GM18511 (cell line): ENCODE results near the gene MRGPRX2.

Source experiments
- ATAC-seq: cut with Tn5 transposase; IDR thresholded peaks from one replicate; pipeline ENCODE4 v1.9.1; 2021; ENCODE audit warnings: mild to moderate bottlenecking, moderate library complexity; ENCODE audit not compliant: unreplicated experiment

Gene MRGPRX2

DNA sequence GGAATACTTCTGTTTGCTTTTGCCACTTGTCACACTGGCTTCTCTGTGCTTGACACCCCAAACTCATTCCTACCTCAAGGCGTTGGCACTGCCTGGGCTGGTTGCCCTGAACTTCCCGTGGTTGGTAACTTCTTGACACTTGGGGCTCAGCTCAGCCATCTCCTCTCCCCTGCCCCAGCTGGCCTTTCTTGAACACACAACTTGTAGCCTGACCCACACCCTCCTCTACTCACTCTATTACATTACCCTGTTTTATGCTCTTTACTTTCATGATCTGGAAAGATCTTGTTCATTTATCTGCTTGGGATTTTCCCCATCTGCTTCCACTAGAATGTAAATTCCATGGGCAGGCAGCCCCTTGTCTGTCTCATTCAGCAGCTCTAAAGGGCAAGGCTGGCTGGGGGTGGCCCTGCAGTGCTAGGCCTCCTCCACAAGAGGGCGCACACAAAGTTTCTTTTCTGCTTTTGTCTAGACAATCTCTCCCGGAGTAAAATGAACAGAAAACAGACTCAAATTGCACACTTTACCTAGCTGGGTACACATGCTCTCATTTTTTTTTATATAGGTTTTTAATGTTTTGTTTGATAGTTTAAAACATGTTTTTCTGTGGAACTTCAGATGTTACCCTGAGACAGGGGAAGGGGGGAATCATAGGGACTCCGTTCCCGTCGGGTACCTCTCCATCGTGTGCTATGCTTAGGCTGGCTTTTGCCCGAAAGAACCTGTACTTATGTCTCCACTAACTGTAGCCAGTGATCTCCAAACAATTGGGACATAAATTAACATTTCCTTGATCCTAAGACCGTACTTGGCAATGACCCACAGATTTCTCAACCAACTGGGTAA lies 16.4 kb upstream of the MRGPRX2 start:
- ATAC-seq, result peak; percentile 89

DNA sequence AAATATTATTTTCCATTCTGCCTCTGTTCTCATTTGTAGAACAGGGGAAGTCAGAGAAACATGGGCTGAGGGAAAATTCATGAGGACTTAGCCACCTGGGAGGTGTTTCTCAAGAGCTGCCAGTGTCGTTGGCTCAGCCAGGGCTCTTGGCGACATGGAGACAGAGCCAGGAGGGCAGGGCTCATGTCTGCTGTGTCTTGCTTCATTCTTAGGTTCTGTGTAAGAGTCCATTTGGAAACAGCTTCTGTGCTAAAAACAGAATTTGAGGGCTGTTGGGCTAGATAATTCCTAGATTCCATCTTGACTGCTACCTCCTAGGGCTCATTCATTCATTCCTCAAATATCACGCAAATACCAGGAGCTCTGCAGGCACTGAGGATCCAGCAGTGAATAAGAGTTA lies 15.1 kb upstream of the MRGPRX2 start:
- ATAC-seq, result no peak

DNA sequence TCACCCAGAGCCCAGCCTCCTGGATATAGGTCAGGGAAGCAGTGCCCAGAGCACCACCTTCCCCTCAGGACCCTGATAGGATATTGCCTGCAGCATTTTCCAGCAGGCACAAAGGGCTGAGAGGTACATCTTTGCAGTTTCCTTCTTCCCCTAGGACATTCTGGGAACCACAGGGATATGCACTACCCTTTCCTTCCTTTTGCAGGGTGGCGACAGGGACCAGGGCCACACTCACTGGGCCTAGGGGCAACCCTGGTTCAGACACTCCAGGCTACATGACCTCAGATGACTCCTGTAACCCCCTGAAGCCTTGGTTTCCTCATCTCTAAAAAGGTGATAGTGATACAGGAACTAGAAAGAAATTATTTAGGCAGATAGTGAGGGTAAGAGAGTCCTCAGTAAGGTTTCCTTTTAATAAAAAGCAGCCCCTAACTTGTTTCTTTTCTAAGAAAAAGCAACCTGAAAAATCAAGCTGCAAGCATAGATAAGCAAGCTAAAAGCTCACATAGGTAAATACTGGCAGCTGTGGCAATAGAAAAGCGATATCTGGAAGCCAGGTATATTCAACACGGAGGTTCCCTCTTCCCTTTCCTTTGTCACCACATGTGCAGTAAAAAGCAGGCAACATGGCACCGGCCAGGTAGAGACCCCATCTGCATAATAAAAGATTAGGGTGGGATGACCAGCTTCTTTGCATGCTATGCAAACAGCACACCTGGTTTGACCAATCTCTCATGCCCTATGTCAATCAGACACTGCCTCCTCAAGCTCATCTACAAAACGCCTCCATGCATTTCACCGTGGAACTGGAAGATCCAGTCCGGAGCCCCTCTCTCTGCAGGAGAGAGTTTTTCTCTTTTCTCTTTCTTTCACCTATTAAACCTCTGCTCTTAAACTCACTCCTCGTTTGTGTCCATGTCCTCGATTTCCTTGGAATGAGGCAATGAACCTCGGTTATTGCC lies 13.2 kb upstream of the MRGPRX2 start:
- no peak for ATAC-seq

DNA sequence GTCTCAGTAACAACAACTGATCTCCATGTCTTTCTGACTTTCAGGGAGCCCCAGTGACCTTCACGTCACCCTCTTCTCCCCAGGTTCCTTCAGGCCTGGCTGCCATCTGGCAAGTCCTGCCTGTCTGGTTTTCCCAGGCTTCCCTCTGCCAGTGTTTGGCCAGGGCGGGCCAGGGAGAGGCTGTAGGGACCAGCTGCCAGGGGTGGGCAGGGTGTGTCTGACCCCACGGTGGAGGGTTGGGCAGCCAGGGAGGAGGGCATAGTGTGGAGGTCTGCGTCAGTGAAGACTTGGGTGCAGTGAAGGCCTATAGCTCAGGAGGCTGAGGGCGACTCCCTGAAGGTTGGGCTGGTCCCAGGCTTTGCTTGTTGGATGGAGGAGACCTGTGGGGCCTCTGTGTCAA lies 11.9 kb upstream of the MRGPRX2 start:
- no peak for ATAC-seq

DNA sequence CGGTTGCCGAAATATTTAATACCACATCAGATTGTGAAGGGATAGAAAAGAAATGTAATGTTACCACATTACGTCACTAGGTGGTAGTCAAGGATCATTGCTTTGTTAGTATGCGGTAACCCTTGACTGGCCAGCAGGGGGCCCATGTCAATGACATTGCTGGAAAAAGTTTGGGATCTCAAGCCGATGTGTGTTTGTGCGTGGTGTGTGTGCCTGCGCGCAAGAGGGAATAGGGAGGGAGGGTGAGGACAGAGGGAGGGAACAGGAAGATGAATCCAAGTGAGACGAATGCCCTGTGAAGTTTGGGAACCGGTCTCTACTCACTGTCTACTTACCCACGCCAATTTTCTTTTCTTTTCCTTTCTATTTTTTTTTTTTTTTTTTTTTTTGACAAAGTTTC lies 10.7 kb upstream of the MRGPRX2 start:
- peak; percentile 94 for ATAC-seq

DNA sequence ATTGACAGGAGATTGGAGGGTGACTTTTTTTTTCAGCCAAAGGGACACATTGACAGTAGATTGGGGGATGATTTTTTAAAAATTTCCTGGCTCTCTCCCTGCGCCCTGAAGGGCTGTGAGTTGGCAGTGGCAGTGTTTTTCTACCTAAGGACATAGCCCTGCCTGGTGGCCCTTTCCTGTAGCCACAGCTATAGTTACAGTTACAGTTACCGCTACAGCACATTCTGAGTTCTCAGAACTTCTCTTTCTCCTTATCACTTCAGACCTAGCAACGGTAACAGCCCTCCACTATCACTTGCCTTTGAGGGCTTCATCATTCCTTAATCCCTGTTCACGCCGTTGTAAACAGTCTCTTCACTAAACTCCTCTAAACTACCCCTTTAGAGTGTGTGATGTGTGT lies 684 bp downstream of the MRGPRX2 start:
- ATAC-seq, result no peak

DNA sequence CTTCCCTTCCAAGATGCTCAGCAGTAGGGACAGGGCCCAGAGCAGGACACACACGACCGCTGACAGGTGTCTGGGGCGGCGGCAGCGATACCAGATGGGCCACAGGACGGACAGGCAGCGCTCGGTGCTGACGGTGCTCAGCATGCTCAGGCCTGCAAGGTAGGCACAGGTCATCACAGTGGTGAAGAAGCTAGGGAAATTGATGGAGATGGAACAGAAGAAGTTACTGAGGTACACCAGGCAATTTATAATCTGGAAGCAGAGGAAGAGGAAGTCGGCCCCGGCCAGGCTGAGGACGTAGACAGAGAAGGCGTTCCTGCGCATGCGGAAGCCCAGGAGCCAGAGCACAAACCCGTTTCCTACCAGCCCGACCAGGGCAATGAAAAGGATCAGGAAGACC lies 4.6 kb downstream of the MRGPRX2 start:
- no peak for ATAC-seq

DNA sequence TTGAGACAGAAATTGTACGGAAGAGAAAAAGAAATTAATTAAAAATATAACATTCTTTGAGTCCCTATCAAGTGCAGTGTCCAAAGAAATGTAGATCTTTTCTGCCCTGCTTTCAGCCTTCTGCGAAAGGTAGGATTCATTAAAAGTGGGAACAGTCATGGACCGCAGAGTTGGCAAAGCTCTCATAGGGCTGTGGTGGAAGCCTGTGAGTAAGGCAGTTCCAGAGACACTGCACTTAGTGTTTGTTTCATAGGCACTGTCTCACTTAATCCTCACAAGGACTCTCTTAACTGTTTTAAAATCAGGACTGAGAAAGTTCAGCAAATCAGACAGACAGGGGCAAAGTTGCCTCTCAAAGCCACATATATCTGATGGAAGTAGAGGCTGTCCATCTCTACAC lies 5.5 kb downstream of the MRGPRX2 start:
- ATAC-seq, result no peak

DNA sequence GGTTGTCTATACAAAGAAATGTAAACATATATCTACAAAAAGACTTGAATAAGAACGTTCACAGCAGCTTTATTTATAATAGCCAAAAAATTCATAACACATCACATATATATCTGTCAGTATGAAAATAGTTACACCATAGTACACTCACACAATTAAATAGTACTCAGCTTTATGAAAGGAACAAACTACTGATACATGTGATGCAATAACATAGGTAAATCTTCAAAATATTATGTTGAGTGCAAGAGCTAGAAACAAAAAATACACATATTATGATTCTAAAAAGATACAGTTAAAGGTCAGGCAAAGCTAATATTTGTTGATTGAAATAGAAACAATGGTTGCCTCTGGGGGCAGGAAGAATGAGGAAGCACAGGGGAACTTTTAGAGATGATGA lies 6.6 kb downstream of the MRGPRX2 start:
- no peak for ATAC-seq

DNA sequence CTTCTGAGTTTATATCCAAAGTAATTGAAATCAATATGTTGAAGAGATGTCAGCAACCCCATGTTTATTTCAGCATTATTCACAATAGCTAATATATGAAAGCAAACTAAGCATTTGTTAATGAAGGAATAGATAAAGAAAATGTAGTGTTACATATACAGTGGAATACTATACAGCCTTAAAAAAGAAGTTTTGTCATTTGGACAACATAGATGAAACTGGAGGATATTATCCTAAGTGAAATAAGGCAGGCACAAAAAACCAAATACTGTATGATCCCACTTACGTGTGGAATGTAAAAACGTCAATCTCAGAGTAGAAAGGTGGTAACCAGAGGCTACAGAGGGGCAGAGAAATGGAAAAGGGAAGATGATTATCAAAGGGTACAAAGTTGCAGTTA lies 10.2 kb downstream of the MRGPRX2 start:
- no peak for ATAC-seq

DNA sequence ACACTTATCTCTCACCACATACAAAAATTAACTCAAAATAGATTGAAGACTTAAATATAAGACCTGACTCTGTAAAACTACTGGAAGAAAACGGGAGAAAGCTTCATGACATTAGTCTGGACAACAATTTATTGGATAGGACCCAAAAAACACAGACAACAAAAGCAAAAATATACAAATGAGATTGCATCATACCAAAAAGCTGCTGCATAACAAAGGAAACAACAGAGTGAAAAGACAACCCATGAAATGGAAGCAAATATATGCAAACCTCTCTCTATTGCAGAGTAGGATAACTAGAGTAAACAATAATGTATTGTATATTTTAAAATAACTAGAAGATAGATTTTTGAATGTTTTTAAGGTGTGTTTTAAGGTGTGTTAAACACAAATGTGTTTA lies 11.2 kb downstream of the MRGPRX2 start:
- ATAC-seq, result no peak

DNA sequence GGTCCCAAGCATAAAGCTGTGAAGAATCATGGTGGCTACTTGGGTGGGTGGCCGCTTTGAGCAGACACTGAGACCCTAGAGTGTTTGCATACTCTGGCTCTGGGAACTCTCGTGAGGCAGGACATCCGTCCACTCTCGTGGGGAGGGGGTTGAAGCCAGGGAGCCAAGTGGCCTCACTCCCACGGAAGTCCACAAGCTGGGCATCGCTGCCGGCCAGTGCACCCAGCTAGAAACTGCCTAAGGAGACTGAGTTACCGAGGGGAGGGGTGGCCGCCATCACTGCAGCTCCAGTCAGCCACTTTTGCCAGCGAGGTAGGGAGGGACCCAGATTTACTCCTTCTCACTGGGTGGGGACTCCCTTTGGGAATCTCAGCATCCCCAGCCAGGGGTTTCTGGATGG lies 20.5 kb downstream of the MRGPRX2 start:
- ATAC-seq, result no peak

DNA sequence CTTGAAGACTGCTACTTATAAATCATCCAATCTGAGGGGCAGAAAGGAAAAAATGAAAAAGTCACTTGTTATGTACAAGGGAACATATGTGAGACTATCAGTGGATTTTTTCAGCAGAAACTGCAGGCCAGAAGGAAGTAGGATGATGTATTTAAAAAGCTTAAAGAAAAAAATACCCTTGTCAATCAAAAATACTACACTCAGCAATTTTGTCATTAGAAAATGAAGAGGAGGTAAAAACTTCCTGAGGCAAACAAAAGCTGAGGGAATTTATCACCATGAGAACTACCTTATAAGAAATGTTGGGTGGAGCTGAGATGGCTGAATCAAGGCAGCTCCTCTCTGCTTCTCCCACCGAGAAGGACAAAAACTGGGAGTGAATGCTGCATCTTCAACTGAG lies 21.1 kb downstream of the MRGPRX2 start:
- ATAC-seq, result no peak

DNA sequence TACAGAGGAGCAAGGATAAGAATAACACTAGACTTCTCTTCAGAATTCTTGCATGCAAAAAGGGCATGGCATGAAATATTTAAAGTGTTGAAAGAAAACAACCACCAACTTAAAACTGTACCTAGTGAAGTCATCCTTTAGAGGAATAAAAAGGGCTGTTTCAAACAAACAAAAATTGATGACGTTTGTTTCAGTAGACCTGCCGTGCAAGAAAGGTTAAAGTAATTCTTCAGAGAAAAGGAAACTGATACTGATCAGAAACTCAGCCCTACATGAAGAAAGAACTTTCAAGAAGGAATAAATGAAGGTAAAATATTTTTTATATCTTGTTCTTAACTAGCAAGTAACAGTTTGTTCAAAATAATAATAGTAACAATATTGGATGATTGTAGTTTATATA lies 27.5 kb downstream of the MRGPRX2 start:
- no peak for ATAC-seq

DNA sequence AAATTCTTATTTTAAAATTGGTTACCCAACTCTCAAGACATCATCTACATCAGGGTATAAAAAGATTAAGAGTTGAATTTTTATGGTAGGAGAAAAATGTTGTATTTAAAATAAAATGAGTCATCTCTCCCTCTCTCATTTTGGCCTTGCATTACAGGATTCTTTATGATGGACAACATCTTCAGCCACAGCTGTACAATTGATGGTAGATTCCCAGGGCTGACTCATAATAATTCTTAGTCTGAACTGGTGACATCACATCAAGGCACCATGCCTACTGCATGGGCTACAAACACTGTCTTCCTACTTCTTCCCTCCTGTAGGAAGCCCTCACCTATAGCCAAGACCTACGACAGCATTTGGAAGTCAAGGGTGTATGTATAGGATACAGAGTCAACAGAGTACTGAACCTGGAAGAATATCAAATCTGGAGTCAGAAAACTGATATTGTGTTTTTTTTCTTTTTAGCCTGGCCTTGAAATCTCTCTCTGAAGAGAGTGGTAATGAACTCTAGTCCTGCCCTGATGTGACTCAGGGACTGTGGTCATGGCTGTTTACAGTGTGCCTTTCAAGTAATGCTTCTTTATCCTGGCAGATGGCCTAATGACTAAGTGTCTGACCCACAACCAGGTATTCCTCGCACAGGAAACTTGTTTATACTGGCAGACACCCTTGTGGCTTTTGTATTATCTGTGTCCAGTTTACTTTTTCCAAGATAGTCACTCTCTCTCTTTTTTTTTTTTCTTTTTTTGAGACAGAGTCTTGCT lies 32.5 kb downstream of the MRGPRX2 start:
- ATAC-seq, result no peak

DNA sequence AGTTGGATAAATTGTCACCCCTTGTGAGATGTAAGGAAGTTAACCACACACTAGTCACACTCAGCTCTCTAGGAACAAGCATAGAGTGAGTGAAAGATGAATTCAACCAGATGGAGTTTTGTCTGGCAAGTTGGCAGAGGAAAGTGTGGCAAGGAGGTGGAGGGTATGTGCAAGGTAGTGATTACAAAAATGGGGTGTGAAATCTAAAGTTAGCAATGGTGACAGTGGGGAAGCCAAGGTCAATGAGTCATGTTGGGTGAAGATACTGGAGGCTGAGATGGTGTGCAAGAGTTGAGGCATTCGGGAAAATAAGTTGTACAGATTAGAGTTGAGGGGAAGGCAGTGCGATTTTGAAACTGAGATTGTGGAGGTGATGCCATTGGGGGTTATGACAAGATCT lies 33.7 kb downstream of the MRGPRX2 start:
- no peak for ATAC-seq

DNA sequence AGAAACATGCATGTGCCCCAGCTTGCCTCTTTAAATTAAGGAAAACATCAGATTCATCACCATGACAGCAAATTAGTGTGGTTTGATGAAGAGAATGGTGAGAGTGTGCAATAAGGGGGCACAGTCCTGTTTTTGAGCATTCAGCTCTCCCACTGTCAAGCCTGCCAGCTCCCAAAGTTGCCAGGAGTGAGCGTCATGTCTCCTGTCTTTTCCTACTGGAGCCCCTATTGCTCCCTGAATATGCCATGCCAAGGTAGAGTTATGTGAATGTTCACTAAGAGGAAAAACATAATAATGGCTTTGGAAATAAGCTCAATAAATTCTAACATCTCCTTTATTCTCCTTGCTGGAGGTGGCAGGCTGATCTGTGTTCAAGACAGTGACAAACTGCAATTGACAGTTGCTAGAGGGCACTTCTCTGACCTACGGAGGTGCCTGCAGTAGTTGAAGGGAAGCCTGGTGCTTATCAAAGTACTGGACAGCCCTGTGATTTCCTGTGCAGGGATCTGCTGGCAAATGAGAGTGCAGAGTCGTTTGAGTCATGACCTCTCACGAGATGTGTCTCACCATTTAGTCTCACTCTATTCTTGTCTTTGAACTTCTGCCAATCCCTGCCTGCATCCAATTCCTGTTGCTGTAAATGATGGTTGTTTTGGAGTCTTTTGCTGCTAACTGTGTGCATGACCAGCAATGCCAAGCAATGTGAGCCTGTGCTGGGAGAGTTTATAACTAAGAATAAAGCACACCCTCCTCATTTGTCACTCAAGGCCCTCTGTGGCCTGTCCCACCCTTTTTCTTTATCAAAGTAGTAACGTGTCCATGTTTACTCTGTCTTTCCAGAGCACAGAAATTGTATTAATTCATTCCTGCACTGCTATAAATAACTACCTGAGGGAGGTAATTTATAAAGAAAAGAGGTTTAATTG lies 34.8 kb downstream of the MRGPRX2 start:
- no peak for ATAC-seq

DNA sequence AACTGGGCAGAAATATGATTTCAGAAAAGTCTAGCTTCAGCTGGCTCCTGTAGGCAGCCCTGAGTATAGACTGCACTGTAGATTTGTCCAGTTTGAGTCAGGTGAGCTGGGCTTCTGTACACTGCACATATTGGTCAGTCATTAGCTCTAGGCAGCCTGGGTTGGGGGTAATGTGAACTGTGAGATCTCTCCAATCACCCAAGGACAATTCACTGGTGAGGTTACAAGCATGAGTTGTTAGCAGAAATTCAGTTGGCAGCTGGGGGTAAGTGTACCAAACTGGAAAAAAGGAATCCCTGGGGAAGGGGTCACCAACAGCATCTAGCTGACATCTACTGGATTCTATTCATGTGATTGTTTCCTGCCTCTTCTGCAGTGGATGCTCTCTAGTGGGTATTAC lies 39.7 kb downstream of the MRGPRX2 start:
- ATAC-seq, result no peak

DNA sequence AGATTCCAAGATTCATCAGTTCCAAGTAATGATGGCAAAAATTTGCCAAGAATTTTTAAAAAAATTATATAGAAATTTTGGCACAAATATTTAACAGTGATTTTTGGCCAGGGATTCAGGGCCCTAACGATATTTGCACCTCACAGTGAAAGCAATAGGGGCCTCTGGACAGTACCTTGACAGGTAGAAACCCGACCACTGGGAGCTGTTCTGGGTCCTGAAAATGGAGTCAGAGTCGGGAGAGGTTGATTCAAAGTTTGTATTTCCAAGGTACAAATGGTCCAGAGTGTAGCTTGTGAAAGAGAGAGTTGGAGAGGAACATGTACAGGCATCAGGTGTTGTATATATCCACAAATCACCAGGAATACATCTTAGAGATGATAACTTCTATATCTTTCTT lies 41.6 kb downstream of the MRGPRX2 start:
- no peak for ATAC-seq

DNA sequence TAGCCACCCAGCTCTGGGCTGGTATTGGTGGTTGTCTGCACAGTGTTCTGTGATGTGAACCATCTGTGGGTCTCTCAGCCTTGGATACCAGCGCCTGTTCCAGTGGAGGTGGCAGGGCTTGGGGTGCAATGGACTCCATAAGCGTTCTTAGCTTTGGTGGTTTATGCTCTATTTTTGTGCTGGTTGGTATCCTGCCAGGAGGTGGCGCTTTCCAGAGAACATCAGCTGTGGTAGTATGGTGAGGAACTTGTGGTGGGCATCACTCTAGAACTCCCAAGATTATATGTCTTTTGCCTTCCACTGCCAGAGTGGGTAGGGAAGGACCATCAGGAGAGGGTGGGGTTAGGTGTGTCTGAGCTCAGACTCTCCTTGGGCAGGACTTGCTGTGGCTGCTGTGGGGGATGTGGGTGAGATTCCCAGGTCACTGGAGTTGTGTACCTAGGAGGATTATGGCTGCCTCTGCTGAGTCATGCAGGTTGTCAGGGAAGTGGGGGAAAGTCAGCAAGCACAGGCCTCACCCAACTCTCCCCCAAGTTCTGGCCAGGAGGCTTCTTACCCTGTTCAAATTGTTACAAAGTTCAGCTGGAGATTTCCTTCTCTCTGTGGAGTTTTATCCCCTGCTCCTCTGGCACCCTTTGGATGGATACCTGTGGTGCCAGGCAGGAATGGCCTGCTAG lies 47.2 kb downstream of the MRGPRX2 start:
- no peak for ATAC-seq
